Ishikawa (cell line): Measurements from ENCODE around the gene RASGRP4.

Experiments used
- CEBPB ChIP-seq: IDR thresholded peaks from 2 replicates; pipeline ENCODE4 v1.6.1; 2012
- EGR1 ChIP-seq: IDR thresholded peaks from 2 replicates; pipeline ENCODE4 v1.6.1; 2012
- NFIC ChIP-seq: IDR thresholded peaks from 2 replicates; pipeline ENCODE4 v1.6.1; 2012
- RAD21 ChIP-seq: IDR thresholded peaks from 2 replicates; pipeline ENCODE4 v1.6.1; 2012; ENCODE audit warnings: low read depth
- TAF1 ChIP-seq: IDR thresholded peaks from 2 replicates; pipeline ENCODE4 v1.6.1; 2012; ENCODE audit warnings: low read depth, mild to moderate bottlenecking
- TF ChIP-seq, protein P1 (sequence below): IDR thresholded peaks from 2 replicates; pipeline ENCODE4 v1.6.1; 2012; ENCODE audit warnings: low read depth, mild to moderate bottlenecking
- TF ChIP-seq, protein P2 (sequence below): IDR thresholded peaks from 2 replicates; pipeline ENCODE4 v1.6.1; 2012

DNA sequence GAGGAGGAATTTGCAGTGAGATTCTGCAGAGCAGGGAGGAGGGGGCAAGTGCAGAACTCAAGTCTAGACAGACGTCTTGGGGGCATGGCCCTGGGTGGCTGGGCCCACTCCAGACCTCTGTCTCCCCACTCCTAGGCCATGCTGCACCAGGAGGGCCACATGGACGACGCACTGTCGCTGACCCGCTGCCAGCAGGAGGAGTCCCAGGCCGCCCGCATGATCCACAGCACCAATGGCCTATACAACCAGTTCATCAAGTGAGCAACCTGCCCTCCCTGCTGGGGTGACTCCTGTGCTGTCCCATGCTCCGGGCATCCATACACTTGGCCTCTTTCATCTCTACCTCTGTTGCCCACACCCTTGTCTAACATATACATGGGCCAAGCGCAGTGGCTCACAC, 25.6 kb upstream of the RASGRP4 start:
- TF ChIP-seq NFIC (no peak), TAF1 (no peak), EGR1 (no peak), RAD21 (no peak), CEBPB (no peak)
- TF ChIP-seq, protein P1, sequence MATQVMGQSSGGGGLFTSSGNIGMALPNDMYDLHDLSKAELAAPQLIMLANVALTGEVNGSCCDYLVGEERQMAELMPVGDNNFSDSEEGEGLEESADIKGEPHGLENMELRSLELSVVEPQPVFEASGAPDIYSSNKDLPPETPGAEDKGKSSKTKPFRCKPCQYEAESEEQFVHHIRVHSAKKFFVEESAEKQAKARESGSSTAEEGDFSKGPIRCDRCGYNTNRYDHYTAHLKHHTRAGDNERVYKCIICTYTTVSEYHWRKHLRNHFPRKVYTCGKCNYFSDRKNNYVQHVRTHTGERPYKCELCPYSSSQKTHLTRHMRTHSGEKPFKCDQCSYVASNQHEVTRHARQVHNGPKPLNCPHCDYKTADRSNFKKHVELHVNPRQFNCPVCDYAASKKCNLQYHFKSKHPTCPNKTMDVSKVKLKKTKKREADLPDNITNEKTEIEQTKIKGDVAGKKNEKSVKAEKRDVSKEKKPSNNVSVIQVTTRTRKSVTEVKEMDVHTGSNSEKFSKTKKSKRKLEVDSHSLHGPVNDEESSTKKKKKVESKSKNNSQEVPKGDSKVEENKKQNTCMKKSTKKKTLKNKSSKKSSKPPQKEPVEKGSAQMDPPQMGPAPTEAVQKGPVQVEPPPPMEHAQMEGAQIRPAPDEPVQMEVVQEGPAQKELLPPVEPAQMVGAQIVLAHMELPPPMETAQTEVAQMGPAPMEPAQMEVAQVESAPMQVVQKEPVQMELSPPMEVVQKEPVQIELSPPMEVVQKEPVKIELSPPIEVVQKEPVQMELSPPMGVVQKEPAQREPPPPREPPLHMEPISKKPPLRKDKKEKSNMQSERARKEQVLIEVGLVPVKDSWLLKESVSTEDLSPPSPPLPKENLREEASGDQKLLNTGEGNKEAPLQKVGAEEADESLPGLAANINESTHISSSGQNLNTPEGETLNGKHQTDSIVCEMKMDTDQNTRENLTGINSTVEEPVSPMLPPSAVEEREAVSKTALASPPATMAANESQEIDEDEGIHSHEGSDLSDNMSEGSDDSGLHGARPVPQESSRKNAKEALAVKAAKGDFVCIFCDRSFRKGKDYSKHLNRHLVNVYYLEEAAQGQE: no peak
- TF ChIP-seq, protein P2, sequence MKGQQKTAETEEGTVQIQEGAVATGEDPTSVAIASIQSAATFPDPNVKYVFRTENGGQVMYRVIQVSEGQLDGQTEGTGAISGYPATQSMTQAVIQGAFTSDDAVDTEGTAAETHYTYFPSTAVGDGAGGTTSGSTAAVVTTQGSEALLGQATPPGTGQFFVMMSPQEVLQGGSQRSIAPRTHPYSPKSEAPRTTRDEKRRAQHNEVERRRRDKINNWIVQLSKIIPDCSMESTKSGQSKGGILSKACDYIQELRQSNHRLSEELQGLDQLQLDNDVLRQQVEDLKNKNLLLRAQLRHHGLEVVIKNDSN: no peak
